Astrocyte (in vitro differentiated cells and primary cell): ENCODE measurements around the gene PLD3.

Experiments
- CTCF ChIP-seq: IDR thresholded peaks from 2 replicates; pipeline ENCODE4 v1.5.1; 2011; ENCODE audit warnings: low read depth, mild to moderate bottlenecking, inconsistent platforms, low read length, moderate library complexity; ENCODE audit not compliant: insufficient read depth
- EZH2 ChIP-seq: IDR thresholded peaks from 2 replicates; pipeline ENCODE4 v1.6.1; 2012; ENCODE audit warnings: mild to moderate bottlenecking, low read length, inconsistent platforms; ENCODE audit not compliant: insufficient read depth

GRCh38 chr19:40341601-40342482, 6.7 kb upstream of the PLD3 start:
- TF ChIP-seq CTCF: no peak
- no peak for TF ChIP-seq EZH2
